ENCODE data around the gene UGT8. TPM values are rescaled to one million over a fixed set of nuclear protein-coding genes. Genes with fewer than 3 reads are reported as not detected.

Gene UGT8
- total and polyA plus RNA-seq, 2 of the 8 experiments (the other 6 are each of a cell fraction or from before 2014, with no cell fraction given): 16.9 to 26.9 TPM

DNA sequence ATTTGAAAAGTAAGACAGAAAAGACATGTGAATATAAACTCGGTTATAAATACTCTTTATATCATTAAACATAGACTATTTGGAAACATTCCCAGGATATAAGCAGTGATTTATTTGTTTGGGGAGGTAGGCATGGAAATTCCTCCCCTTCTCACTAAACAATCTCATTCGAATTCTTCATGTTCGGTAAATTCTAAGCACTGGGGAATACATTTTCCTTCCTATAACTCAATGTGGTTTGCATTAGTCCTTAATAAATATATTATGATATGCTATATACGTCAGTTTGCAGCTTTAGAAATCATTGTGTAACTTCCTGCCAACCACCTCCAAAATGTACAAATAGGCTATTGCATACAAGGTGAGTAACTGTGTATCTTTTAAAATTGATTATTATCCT lies 99.6 kb downstream of the UGT8 start:
- Histone ChIP-seq H3K9ac (replicated peaks in 1 of 4; ENCODE audit: extremely low read depth in 1 of 4, low read depth in 3 of 4, low read length in 3 of 4) (no peak overlapping the region), H3K4me1 (replicated peaks in 1 of 4; ENCODE audit: control insufficient read depth in 3 of 4, insufficient read depth in 4 of 4, low read length in 3 of 4) (no peaks in the 10 kb centered on the region), H2BK20ac (ENCODE audit: low read length) (no peak overlapping the region), H4K5ac (ENCODE audit: insufficient read length, low read depth, low read length) (no peak overlapping the region), H3K4ac (replicated peaks; ENCODE audit: insufficient read length, low read depth, low read length) (no peak overlapping the region), H2BK15ac (ENCODE audit: low read length) (no peak overlapping the region), H3K79me2 (ENCODE audit: control insufficient read depth in 1 of 2, insufficient read depth in 2 of 2, low read length in 2 of 2) (no peaks in the 10 kb centered on the region), H2BK12ac (ENCODE audit: low read depth, low read length) (no peak overlapping the region), H3K27ac (ENCODE audit: low read depth, low read length) (no peak overlapping the region), H3K56ac (replicated peaks; ENCODE audit: insufficient read length, low read depth, low read length) (no peak overlapping the region), H4K8ac (ENCODE audit: extremely low read depth, insufficient read depth, low read length) (no peak overlapping the region), H3K27me3 (replicated peaks in 1 of 4; ENCODE audit: control insufficient read depth in 3 of 4, extremely low read depth in 1 of 4, insufficient read depth in 3 of 4, low read length in 3 of 4) (peaks cover 0 to 1% (median 0%) of the 10 kb centered on the region in 4 experiments; a peak in 1 of 7 replicates), H4K20me1 (replicated peaks in 1 of 2; ENCODE audit: control insufficient read depth in 1 of 2, insufficient read depth in 2 of 2, low read length in 2 of 2) (no peaks in the 10 kb centered on the region), H2BK5ac (ENCODE audit: low read depth, low read length) (no peak overlapping the region), H3K14ac (ENCODE audit: insufficient read length) (no peak overlapping the region), H3K23ac (ENCODE audit: insufficient read length) (no peak overlapping the region), H2AK5ac (ENCODE audit: low read depth, low read length) (no peak overlapping the region), H3K23me2 (ENCODE audit: low read depth, low read length) (no peaks in the 10 kb centered on the region), H2AFZ (ENCODE audit: low read length) (no peak overlapping the region), H2BK120ac (replicated peaks; ENCODE audit: low read depth, low read length) (no peak overlapping the region), H3K36me3 (ENCODE audit: control insufficient read depth in 2 of 4, insufficient read depth in 4 of 4, low read length in 3 of 4) (no peaks in the 10 kb centered on the region), H3K4me2 (ENCODE audit: insufficient read depth in 1 of 2, low read depth in 2 of 2, low read length in 2 of 2) (no peak overlapping the region), H4K91ac (replicated peaks; ENCODE audit: insufficient read length, low read length) (no peak overlapping the region), H3K18ac (ENCODE audit: extremely low read depth, low read length) (no peak overlapping the region), H3K79me1 (ENCODE audit: low read depth, low read length) (no peaks in the 10 kb centered on the region), H3K9me3 (ENCODE audit: insufficient read depth in 2 of 2, low read depth in 1 of 2, low read length in 1 of 2) (no peaks in the 10 kb centered on the region), H3K4me3 (ENCODE audit: extremely low read depth in 1 of 4, insufficient read depth in 2 of 4, low read depth in 3 of 4, low read length in 4 of 4) (no peak overlapping the region)
- ChIA-PET CTCF (ENCODE audit: partially characterized antibody) (interaction anchor here (1.0 to 3.0 kb wide), 4 partner anchors 282 to 320 kb away, joined by 3 to 23 read pairs (median 4); no protein-coding TSS in a partner anchor), POLR2A (ENCODE audit: partially characterized antibody) (no interaction called here)
- no peak for TF ChIP-seq RBBP5 (IDR thresholded peaks at IDR 0.05; ENCODE audit: borderline replicate concordance, low read depth, low read length)
- no peak for TF ChIP-seq BRCA1 (IDR thresholded peaks at IDR 0.05; ENCODE audit: low read depth, low read length)
- TF ChIP-seq RNF2 (IDR thresholded peaks at IDR 0.05; ENCODE audit: borderline replicate concordance, low read depth, low read length, missing control alignments, poor library complexity, severe bottlenecking): no peak
- TF ChIP-seq TCF12 (IDR thresholded peaks at IDR 0.05; ENCODE audit: low read depth, low read length): no peak
- no peak for TF ChIP-seq YY1 (IDR thresholded peaks at IDR 0.05; ENCODE audit: low read depth, low read length)
- FAIRE-seq (no peak), DNase-seq (ENCODE audit: low read depth in 1 of 2, low spot score in 2 of 2) (no peak)
- 90% methylated on average over 4 of the region's 4 CpGs; no CpG with 5 or more reads in 1 of the 2 experiments for WGBS, 2 experiments (ENCODE audit: extremely low coverage in 1 of 2, insufficient coverage in 1 of 2, insufficient read length in 1 of 2, insufficient replicate concordance in 2 of 2, low coverage in 1 of 2, low lambda C conversion rate in 2 of 2, missing lambda C conversion rate in 1 of 2)

All from H1 (cell line).